Ascending aorta (tissue), 2 donors: ENCODE results near the gene CRABP2. TPM values are rescaled to one million over a fixed set of nuclear protein-coding genes. Genes with fewer than 3 reads are reported as not detected.
A peak's percentile ranks its signal among the peaks of the same experiment; 100 is the strongest.

Source experiments
- DNase-seq, 2 donors: peaks; one replicate each; pipeline ENCODE4 v3.0.0-alpha.2; 2019; ENCODE audit warnings: low spot score in 2 of 2
- H3K27ac ChIP-seq, 2 donors: fragments of 200-600 bp; sonication (generic); one replicate each; pipeline ENCODE4 v1.5.1; 2016 to 2017; ENCODE audit warnings: mild to moderate bottlenecking in 1 of 2
- H3K27me3 ChIP-seq: fragments of 200-600 bp; sonication (generic); one replicate; pipeline ENCODE4 v1.5.1; 2017
- H3K36me3 ChIP-seq, 2 donors: fragments of 200-600 bp; sonication (generic); one replicate each; pipeline ENCODE4 v1.5.1; 2016
- H3K4me1 ChIP-seq, 2 donors: fragments of 200-600 bp; sonication (generic); one replicate each; pipeline ENCODE4 v1.5.1; 2016 to 2017; ENCODE audit warnings: mild to moderate bottlenecking in 1 of 2
- H3K4me3 ChIP-seq, 2 donors: fragments of 200-600 bp; sonication (generic); one replicate each; pipeline ENCODE4 v1.5.1; 2016 to 2017; ENCODE audit warnings: mild to moderate bottlenecking in 1 of 2
- H3K9me3 ChIP-seq, 2 donors: fragments of 200-600 bp; sonication (generic); one replicate each; pipeline ENCODE4 v1.5.1; 2016
- CTCF ChIP-seq, 3 experiments: fragments of 200-600 bp in 2 of 3; fragments of 450-650 bp in 1 of 3; sonication (generic) in 2 of 3; IDR thresholded peaks; one replicate each; pipeline ENCODE4 v1.5.1; 2016 to 2019; ENCODE audit warnings: antibody characterized with exemption in 3 of 3, mild to moderate bottlenecking in 1 of 3, moderate library complexity in 1 of 3
- intact Hi-C: fragments of 100-400 bp; cut with DNase I; formaldehyde crosslinking; loops from one replicate; pipeline ENCODE4 v1.15.1; 2023
- total RNA-seq: library from RNA; depleted of rRNA; stranded (reverse); fragments of >200 nt; gene quantifications from one replicate; pipeline ENCODE4 v1.1.0, GENCODE V29; 2016

CRABP2 gene
- total RNA-seq, 1 donor from 2014 or later, result not detected

- TF ChIP-seq CTCF (IDR thresholded peaks at IDR 0.05), result no peak
- H3K4me1 ChIP-seq, result peaks cover 3 to 19% of the 10 kb centered on the region in 2 donors
- no peak for DNase-seq
Measured at GRCh38 chr1:156671804-156672203, 33.6 kb downstream of the CRABP2 start.

GRCh38 chr1:156670791-156671190, 34.6 kb downstream of the CRABP2 start:
- H3K36me3 ChIP-seq, result peaks cover 0 to 18% of the 10 kb centered on the region in 2 donors
- DNase-seq, result no peak
- H3K27ac ChIP-seq, result peak overlapping the region; percentile 2 to 26
- no peaks in the 10 kb centered on the region for H3K9me3 ChIP-seq
- H3K4me1 ChIP-seq, result peaks cover 0 to 17% of the 10 kb centered on the region in 2 donors
- H3K4me3 ChIP-seq, result no peak overlapping the region
- intact Hi-C loops, result no loop called here
- no peak for TF ChIP-seq CTCF (IDR thresholded peaks at IDR 0.05)
- H3K27me3 ChIP-seq, result no peaks in the 10 kb centered on the region

More at GRCh38 chr1:156671804-156672203, 33.6 kb downstream of the CRABP2 start:
- Histone ChIP-seq H3K27ac (no peak overlapping the region), H3K4me3 (no peak overlapping the region), H3K9me3 (no peaks in the 10 kb centered on the region), H3K27me3 (no peaks in the 10 kb centered on the region), H3K36me3 (peaks cover 0 to 18% of the 10 kb centered on the region in 2 donors)
- intact Hi-C loops, result no loop called here

- no peak for TF ChIP-seq CTCF (IDR thresholded peaks at IDR 0.05)
- no peak for DNase-seq
- Histone ChIP-seq H3K27ac (peak overlapping the region; percentile 26 to 49), H3K4me3 (no peak overlapping the region), H3K36me3 (peaks cover 0 to 18% of the 10 kb centered on the region in 2 donors), H3K9me3 (no peaks in the 10 kb centered on the region), H3K27me3 (no peaks in the 10 kb centered on the region), H3K4me1 (peaks cover 1 to 22% of the 10 kb centered on the region in 2 donors)
- intact Hi-C loops, result no loop called here
Measured at GRCh38 chr1:156670359-156670758, 35.0 kb downstream of the CRABP2 start.

GRCh38 chr1:156669794-156670193, 35.6 kb downstream of the CRABP2 start:
- Histone ChIP-seq H3K36me3 (peaks cover 0 to 18% of the 10 kb centered on the region in 2 donors), H3K4me1 (peaks cover 6 to 25% of the 10 kb centered on the region in 2 donors), H3K4me3 (no peak overlapping the region), H3K9me3 (no peaks in the 10 kb centered on the region), H3K27me3 (no peaks in the 10 kb centered on the region), H3K27ac (peak overlapping the region; percentile 88 to 90)
- intact Hi-C loops, result no loop called here
- no peak for TF ChIP-seq CTCF (IDR thresholded peaks at IDR 0.05)
- DNase-seq, result no peak

GRCh38 chr1:156668801-156669637, 36.4 kb downstream of the CRABP2 start:
- intact Hi-C loops, result no loop called here
- DNase-seq, result no peak
- no peak overlapping the region for H3K4me3 ChIP-seq
- H3K4me1 ChIP-seq, result peaks cover 14 to 33% of the 10 kb centered on the region in 2 donors
- no peaks in the 10 kb centered on the region for H3K27me3 ChIP-seq
- no peaks in the 10 kb centered on the region for H3K9me3 ChIP-seq
- H3K36me3 ChIP-seq, result peaks cover 0 to 18% of the 10 kb centered on the region in 2 donors
- H3K27ac ChIP-seq, result peak overlapping the region; percentile 88 to 90
- TF ChIP-seq CTCF (IDR thresholded peaks at IDR 0.05), result no peak
